Hepatocyte (in vitro differentiated cells): Measurements from ENCODE around the gene OR7C2. TPM values are rescaled to one million over a fixed set of nuclear protein-coding genes. Genes with fewer than 3 reads are reported as not detected.

ENCODE experiments used
- DNase-seq: peaks from one replicate; pipeline ENCODE4 v3.0.0-alpha.2; 2016; ENCODE audit warnings: low spot score
- H2AFZ ChIP-seq: fragments of 200-600 bp; sonication (generic); 2 replicates; pipeline ENCODE4 v1.6.0; 2016; ENCODE audit warnings: antibody characterized with exemption, mild to moderate bottlenecking
- H3K27ac ChIP-seq: fragments of 200-600 bp; sonication (generic); 2 replicates; pipeline ENCODE4 v1.5.1; 2016; ENCODE audit warnings: mild to moderate bottlenecking
- H3K27me3 ChIP-seq: fragments of 200-600 bp; sonication (generic); 2 replicates; pipeline ENCODE4 v1.6.1; 2016
- H3K36me3 ChIP-seq: fragments of 200-600 bp; sonication (generic); replicated peaks from 2 replicates; pipeline ENCODE4 v1.5.1; 2016; ENCODE audit warnings: low read depth; ENCODE audit not compliant: insufficient read depth
- H3K4me1 ChIP-seq: fragments of 200-600 bp; sonication (generic); 2 replicates; pipeline ENCODE4 v1.5.1; 2016; ENCODE audit warnings: mild to moderate bottlenecking, moderate library complexity; ENCODE audit not compliant: insufficient read depth
- H3K4me2 ChIP-seq: fragments of 200-600 bp; sonication (generic); 2 replicates; pipeline ENCODE4 v1.6.0; 2016
- H3K4me3 ChIP-seq: fragments of 200-600 bp; sonication (generic); 2 replicates; pipeline ENCODE4 v1.5.1; 2016; ENCODE audit warnings: mild to moderate bottlenecking
- H3K79me2 ChIP-seq: fragments of 200-600 bp; sonication (generic); 2 replicates; pipeline ENCODE4 v1.6.0; 2017; ENCODE audit warnings: mild to moderate bottlenecking
- H3K9me2 ChIP-seq: fragments of 200-600 bp; sonication (generic); replicated peaks from 2 replicates; pipeline ENCODE4 v1.6.0; 2017; ENCODE audit warnings: mild to moderate bottlenecking; ENCODE audit not compliant: insufficient read depth
- H3K9me3 ChIP-seq: fragments of 200-600 bp; sonication (generic); 2 replicates; pipeline ENCODE4 v1.5.1; 2016; ENCODE audit warnings: low read depth, mild to moderate bottlenecking
- H4K20me1 ChIP-seq: fragments of 200-600 bp; sonication (generic); 2 replicates; pipeline ENCODE4 v1.6.0; 2016; ENCODE audit warnings: mild to moderate bottlenecking; ENCODE audit not compliant: insufficient read depth, poor library complexity, severe bottlenecking
- EZH2 ChIP-seq: fragments of 200-600 bp; sonication (generic); IDR thresholded peaks from 2 replicates; pipeline ENCODE4 v1.6.1; 2016; ENCODE audit warnings: antibody characterized with exemption, mild to moderate bottlenecking, borderline replicate concordance
- EZH2phosphoT487 ChIP-seq: fragments of 200-600 bp; sonication (generic); IDR thresholded peaks from one replicate; pipeline ENCODE4 v1.6.1; 2018; ENCODE audit warnings: antibody characterized with exemption, mild to moderate bottlenecking, low read depth, moderate library complexity; ENCODE audit not compliant: unreplicated experiment, severe bottlenecking
- WGBS: methylation state at CpG from one replicate; pipeline ENCODE4 v1.1.6; 2016; ENCODE audit warnings: low lambda C conversion rate; ENCODE audit errors: missing lambda C conversion rate; 5-methylcytosine and 5-hydroxymethylcytosine counted together
- polyA plus RNA-seq: library from polyadenylated mRNA; unstranded; fragments of >200 nt; fragmentation: Nextera tagmentation; extraction: Ambion mirVana; gene quantifications from 2 replicates; pipeline ENCODE4 v1.2.1, GENCODE V29; 2016
- total RNA-seq: library from RNA; depleted of rRNA; stranded (reverse); fragments of >200 nt; gene quantifications from 2 replicates; pipeline ENCODE4 v1.2.3, GENCODE V29; 2014
- TF ChIP-seq, protein P1 (sequence below): fragments of 200-600 bp; sonication (generic); IDR thresholded peaks from 2 replicates; pipeline ENCODE4 v1.5.1; 2016; ENCODE audit warnings: antibody characterized with exemption, mild to moderate bottlenecking; ENCODE audit not compliant: poor library complexity

The OR7C2 gene
- total RNA-seq (not detected in 2 replicates), polyA plus RNA-seq (not detected in 2 replicates)

DNA sequence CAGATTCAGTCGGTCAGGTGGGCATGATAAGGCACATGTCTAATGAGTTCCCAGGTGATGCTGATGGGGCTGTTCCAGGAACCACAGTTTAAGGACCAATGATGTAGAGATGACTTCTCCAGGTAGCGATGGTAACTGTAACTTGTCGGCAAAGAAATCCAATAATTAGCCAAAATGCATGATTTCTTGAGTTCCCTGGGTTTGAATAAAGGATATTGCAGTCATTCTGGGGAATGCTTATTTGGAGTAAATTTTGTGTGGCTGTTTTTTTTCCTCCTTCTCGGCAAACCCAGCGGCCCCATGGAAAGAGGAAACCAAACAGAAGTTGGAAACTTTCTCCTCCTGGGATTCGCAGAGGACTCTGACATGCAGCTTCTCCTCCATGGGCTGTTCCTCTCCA lies at the start of gene OR7C2:
OR7C2 (plus strand) TSS at position 301 of the 400 bp plus-strand sequence; CDS start at position 301, 0 bp downstream.
- no peak for DNase-seq
- H3K9me3 ChIP-seq = no peaks in the 10 kb centered on the region
- no peaks in the 10 kb centered on the region for H3K27me3 ChIP-seq
- no peaks in the 10 kb centered on the region for H4K20me1 ChIP-seq
- no peak within 1 kb of the TSS for H3K4me3 ChIP-seq
- H3K9me2 ChIP-seq = no peaks in the 10 kb centered on the region
- no peaks in the 10 kb centered on the region for H3K79me2 ChIP-seq
- no peak within 1 kb of the TSS for H3K4me2 ChIP-seq
- H2AFZ ChIP-seq = no peak within 1 kb of the TSS
- H3K36me3 ChIP-seq = no peaks in the 10 kb centered on the region
- TF ChIP-seq EZH2phosphoT487 = no peak
- TF ChIP-seq EZH2 = no peak
- TF ChIP-seq, protein P1, sequence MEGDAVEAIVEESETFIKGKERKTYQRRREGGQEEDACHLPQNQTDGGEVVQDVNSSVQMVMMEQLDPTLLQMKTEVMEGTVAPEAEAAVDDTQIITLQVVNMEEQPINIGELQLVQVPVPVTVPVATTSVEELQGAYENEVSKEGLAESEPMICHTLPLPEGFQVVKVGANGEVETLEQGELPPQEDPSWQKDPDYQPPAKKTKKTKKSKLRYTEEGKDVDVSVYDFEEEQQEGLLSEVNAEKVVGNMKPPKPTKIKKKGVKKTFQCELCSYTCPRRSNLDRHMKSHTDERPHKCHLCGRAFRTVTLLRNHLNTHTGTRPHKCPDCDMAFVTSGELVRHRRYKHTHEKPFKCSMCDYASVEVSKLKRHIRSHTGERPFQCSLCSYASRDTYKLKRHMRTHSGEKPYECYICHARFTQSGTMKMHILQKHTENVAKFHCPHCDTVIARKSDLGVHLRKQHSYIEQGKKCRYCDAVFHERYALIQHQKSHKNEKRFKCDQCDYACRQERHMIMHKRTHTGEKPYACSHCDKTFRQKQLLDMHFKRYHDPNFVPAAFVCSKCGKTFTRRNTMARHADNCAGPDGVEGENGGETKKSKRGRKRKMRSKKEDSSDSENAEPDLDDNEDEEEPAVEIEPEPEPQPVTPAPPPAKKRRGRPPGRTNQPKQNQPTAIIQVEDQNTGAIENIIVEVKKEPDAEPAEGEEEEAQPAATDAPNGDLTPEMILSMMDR = no peak
- 77% methylated on average over 6 of the region's 6 CpGs for WGBS
- H3K27ac ChIP-seq = no peak within 1 kb of the TSS
- no peaks in the 10 kb centered on the region for H3K4me1 ChIP-seq

DNA sequence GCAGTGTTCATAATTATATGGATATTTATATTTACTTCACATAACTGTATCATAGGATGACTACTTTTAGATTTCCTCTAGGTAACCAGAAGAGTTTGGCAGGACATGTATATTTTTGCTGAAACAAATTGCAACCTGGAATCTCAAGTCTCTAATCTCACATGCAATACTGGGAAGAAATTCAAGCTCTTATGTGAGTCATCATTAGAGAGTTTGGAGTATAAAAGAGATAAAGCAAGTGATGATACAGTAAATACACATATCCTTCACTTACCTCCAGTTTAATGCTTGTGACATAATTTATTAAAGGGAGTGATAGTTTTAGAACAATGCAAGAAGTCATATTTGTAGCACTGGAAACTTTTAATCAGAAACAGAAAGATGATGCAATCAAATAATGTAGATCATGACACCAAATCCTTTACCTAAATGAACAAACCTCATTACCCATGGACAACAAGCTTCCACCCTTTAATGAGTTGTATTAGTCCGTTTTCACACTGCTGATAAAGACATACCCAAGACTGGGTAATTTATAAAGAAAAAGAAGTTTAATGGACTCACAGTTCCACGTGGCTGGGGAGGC lies 39.5 kb upstream of the OR7C2 start:
- H3K4me3 ChIP-seq = no peak overlapping the region
- no peaks in the 10 kb centered on the region for H3K9me3 ChIP-seq
- TF ChIP-seq EZH2phosphoT487 = no peak
- no peak for TF ChIP-seq EZH2
- TF ChIP-seq, protein P1 = no peak
- H4K20me1 ChIP-seq = no peaks in the 10 kb centered on the region
- no peak overlapping the region for H2AFZ ChIP-seq
- H3K9me2 ChIP-seq = no peaks in the 10 kb centered on the region
- 7% methylated on average over 2 of the region's 2 CpGs for WGBS
- no peaks in the 10 kb centered on the region for H3K4me1 ChIP-seq
- DNase-seq = no peak
- H3K27ac ChIP-seq = no peak overlapping the region
- no peaks in the 10 kb centered on the region for H3K36me3 ChIP-seq
- no peaks in the 10 kb centered on the region for H3K27me3 ChIP-seq
- no peaks in the 10 kb centered on the region for H3K79me2 ChIP-seq
- H3K4me2 ChIP-seq = no peak overlapping the region

DNA sequence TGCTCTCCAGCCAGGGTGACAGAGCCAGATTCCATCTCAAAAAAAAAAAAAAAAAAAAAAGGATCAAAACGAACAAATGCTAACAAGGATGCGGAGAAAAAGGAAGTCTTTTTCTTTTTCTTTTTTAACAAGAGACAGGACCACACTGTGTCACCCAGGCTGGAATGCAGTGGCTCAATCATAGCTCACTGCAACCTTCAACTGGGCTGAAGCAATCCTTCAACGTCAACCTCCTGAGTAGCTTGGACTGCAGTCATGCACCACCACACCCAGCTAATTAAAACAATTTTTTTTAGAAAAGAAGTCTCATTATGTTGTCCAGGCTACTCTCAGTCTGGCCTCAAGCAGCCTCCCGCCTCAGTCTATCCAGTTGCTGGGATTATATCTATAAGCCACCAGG lies 34.6 kb upstream of the OR7C2 start:
- H4K20me1 ChIP-seq = no peaks in the 10 kb centered on the region
- no peak overlapping the region for H3K4me2 ChIP-seq
- H3K27ac ChIP-seq = no peak overlapping the region
- no peak for DNase-seq
- no peak overlapping the region for H2AFZ ChIP-seq
- H3K4me1 ChIP-seq = no peaks in the 10 kb centered on the region
- no peaks in the 10 kb centered on the region for H3K79me2 ChIP-seq
- no peak overlapping the region for H3K4me3 ChIP-seq
- 77% methylated on average over 4 of the region's 4 CpGs for WGBS
- no peaks in the 10 kb centered on the region for H3K27me3 ChIP-seq
- no peaks in the 10 kb centered on the region for H3K36me3 ChIP-seq
- H3K9me2 ChIP-seq = no peaks in the 10 kb centered on the region
- TF ChIP-seq, protein P1 = no peak
- TF ChIP-seq EZH2 = no peak
- no peak for TF ChIP-seq EZH2phosphoT487
- no peaks in the 10 kb centered on the region for H3K9me3 ChIP-seq
